Measurements from ENCODE around the gene LRFN4.

Gene LRFN4

DNA sequence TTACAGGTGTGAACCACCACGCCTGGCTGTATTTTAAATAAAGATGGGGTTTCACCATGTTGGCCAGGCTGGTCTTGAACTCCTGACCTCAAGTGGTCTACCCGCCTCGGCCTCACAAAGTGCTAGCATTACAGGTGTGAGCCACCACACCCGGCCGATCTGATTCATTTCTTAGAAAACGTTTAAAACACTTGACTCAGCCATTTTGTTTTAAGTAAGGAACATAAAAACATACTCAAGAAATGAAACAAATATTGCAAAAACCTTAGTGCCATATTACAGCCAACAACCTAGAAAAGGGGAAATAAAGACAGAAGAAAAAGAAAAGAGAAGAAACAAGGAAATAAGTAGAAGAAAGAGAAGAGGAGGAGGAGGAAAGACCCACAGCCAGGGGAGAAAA lies 17.4 kb downstream of the LRFN4 start:
- TF ChIP-seq, protein P1, sequence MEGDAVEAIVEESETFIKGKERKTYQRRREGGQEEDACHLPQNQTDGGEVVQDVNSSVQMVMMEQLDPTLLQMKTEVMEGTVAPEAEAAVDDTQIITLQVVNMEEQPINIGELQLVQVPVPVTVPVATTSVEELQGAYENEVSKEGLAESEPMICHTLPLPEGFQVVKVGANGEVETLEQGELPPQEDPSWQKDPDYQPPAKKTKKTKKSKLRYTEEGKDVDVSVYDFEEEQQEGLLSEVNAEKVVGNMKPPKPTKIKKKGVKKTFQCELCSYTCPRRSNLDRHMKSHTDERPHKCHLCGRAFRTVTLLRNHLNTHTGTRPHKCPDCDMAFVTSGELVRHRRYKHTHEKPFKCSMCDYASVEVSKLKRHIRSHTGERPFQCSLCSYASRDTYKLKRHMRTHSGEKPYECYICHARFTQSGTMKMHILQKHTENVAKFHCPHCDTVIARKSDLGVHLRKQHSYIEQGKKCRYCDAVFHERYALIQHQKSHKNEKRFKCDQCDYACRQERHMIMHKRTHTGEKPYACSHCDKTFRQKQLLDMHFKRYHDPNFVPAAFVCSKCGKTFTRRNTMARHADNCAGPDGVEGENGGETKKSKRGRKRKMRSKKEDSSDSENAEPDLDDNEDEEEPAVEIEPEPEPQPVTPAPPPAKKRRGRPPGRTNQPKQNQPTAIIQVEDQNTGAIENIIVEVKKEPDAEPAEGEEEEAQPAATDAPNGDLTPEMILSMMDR (IDR thresholded peaks at IDR 0.05; ENCODE audit: low read depth, low read length) = no peak
- no peak overlapping the region for H3K4me3 ChIP-seq (ENCODE audit: low read depth, low read length)

DNA sequence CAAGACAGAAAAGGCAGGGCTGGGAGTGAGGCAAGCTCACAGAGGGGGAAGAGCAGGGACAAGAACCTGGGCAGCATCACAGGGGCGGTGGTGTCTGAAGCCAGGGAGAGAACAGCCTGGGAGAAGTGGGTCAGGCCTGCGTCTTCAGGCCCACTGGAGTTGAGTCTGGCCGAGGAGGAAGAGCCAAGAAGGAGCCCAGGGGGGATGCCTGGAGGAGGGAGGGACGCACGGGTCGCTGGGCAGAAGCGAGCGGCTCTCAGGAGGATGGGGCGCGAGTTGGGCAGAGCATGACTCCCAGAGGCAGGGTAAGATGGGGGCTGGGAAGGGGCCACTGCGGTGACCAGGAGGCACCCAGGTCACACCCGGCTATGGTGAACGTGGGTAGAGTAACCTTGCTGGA lies 18.5 kb downstream of the LRFN4 start:
- no peak overlapping the region for H3K4me3 ChIP-seq (ENCODE audit: low read depth, low read length)
- TF ChIP-seq, protein P1 (IDR thresholded peaks at IDR 0.05; ENCODE audit: low read depth, low read length) = no peak

DNA sequence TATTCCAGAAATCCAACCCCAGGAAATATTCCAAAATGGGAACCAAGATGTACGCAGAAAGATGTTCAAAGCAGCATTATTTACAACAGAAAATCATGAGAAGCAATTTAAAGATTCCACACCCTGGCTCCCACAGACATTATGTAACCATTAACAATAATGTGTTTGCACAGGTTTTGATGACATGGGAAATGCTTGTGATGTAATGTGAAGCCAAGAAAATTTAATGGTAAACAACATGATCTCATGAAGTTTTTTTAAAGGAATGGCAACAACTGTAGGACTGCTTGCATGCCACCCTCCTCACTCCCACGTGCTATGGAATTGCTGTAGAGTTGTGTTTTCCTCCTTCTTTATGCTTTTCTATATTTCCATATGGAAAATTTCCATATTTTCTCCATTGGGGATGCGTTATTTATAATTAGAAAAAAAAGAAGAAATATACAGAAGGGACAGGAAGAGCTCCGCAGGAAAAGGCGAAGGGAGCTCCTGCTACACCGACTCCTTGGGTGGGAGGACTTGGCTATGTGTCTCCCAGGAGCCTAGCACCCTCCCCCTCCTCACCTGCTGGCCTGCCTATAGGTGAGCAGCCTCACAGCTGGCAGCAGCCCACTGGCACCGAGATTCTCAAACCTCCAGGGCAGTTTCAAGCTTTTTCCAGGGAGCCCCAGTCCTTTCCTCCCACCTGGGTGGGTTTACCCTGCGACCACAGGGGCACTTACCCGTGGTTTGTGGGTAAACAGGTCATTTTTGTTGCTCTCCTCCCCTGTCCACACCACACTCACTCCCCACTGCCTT lies 20.9 kb downstream of the LRFN4 start:
- H3K4me3 ChIP-seq (ENCODE audit: low read depth, low read length) = no peak overlapping the region
- TF ChIP-seq, protein P1 (IDR thresholded peaks at IDR 0.05; ENCODE audit: low read depth, low read length) = no peak

DNA sequence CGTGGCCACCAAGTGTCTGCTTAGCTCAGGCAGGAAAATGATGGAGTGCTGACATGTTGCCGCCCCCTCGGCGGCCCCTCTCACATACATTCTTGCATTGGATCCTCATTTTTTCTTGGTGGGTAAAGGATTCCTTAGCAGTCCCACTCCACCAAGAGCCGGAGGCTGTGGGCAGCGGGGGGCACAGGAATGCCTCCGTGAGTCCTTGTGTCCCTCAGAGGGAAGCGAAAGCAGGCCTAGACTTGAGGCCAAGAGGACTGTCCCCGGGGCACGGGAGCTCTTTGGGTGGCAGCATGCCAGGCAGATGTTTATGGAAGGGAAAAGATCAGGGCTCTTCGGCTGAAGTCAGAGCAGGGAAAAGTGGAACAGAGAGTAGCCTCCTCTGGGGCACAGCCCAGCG lies 21.6 kb downstream of the LRFN4 start:
- no peak overlapping the region for H3K4me3 ChIP-seq (ENCODE audit: low read depth, low read length)
- TF ChIP-seq, protein P1 (IDR thresholded peaks at IDR 0.05; ENCODE audit: low read depth, low read length) = no peak

DNA sequence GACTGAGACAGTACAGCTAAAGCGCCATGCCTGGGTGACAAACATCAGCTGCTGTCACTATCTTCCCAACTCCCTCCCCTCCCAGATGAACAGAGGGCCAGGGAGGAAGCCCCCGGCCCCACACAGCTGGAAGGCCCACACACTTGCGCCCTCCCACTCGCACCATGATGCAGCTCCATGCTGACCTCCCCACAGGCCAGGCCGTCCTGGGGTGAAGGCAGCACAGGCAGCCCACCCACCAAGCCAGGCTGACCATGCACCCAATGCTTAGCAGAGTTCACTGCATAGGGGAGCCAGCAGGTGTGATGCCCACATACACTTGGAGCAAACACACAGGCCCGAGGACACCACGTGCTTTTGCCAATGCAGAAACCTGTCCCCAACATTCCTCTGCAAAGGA lies 22.1 kb downstream of the LRFN4 start:
- H3K4me3 ChIP-seq (ENCODE audit: low read depth, low read length) = no peak overlapping the region
- TF ChIP-seq, protein P1 (IDR thresholded peaks at IDR 0.05; ENCODE audit: low read depth, low read length) = no peak

DNA sequence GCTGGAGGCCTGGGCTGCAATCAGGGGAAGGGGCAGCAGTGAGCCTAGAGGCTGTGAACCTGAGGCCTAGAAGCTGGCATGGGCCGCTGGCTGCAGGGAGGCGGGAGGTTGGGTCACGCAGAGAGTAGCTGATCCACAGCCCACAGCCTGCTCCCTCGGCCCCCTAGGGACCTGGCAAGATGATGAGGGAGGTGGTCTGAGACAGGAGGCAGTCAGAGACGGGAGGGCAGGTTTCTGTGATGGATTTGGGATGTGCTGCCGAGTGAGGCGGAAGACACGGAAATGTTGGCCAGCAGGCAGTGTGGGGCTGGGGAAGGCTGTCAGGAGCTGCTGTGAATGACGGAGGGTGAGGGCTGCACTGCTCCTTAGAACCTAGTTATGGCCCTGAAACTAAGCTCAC lies 22.7 kb downstream of the LRFN4 start:
- no peak overlapping the region for H3K4me3 ChIP-seq (ENCODE audit: low read depth, low read length)
- TF ChIP-seq, protein P1 (IDR thresholded peaks at IDR 0.05; ENCODE audit: low read depth, low read length) = no peak

DNA sequence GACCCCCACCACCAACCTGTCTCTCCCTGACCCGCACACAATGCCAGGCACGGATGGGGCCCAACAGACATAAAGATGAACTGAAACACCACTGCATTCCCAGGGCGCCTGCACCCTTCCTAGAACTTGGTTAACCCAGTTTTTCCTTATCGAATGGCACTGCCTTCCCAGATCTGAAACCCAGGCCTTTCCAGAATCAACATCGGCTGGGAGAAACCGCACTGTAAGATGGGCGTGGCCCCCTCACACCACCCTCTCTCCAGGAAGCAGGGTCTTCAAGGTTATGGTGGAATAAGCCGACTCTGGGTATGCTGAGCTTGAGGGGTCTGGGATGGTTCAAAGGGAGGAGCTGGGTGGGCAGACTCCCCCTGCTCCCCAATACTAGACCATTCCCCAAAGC lies 23.1 kb downstream of the LRFN4 start:
- TF ChIP-seq, protein P1 (IDR thresholded peaks at IDR 0.05; ENCODE audit: low read depth, low read length) = no peak
- no peak overlapping the region for H3K4me3 ChIP-seq (ENCODE audit: low read depth, low read length)

Measured in WI38 (cell line).